GM21528 (cell line): Measurements from ENCODE around the gene DSG2.
A peak's percentile ranks its signal among the peaks of the same experiment; 100 is the strongest.

ENCODE experiments used
- ATAC-seq: cut with Tn5 transposase; IDR thresholded peaks from one replicate; pipeline ENCODE4 v1.9.1; 2021; ENCODE audit warnings: mild to moderate bottlenecking, moderate library complexity; ENCODE audit not compliant: unreplicated experiment, low FRiP score

The DSG2 gene

DNA sequence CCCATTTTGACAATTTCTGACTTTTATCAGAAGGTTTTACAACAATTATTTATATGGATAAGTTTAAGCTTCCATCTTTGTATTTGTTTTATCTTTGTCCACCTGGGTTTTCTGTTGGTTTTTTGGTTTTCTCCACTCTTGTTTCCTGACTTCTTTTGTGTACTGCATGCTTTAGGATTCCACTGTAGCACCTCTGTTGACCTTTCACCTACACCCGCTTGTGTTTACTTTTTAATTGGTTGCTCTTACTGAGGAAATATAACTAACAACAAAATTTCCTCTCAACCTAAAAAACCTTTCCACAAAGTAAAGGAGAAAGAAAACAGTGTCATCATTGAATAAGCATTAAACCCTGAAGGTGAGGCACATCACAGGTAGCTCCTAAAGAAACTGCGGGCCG is 53.9 kb downstream of the DSG2 start:
- ATAC-seq, result no peak

DNA sequence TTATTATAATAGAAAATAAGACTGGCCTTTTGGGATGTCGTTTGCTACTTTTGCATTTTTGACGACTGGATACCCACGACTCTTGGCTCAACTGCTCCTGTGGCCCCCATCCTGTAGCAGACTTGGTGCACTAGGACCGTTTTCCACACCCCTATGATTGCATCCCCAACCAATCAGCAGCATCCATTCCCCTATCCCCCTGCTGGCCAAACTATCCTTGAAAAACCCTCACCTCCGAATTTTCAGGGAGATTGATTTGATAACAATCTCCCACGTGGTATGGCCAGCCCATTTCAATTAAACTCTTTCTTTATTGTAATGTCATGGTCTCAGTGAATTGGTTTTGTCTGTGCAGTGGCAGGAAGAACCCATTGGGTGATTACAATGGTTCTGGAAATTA is 55.8 kb downstream of the DSG2 start:
- ATAC-seq, result no peak

GRCh38 chr18:31554776-31555175 is 56.8 kb downstream of the DSG2 start:
- ATAC-seq, result no peak

DNA sequence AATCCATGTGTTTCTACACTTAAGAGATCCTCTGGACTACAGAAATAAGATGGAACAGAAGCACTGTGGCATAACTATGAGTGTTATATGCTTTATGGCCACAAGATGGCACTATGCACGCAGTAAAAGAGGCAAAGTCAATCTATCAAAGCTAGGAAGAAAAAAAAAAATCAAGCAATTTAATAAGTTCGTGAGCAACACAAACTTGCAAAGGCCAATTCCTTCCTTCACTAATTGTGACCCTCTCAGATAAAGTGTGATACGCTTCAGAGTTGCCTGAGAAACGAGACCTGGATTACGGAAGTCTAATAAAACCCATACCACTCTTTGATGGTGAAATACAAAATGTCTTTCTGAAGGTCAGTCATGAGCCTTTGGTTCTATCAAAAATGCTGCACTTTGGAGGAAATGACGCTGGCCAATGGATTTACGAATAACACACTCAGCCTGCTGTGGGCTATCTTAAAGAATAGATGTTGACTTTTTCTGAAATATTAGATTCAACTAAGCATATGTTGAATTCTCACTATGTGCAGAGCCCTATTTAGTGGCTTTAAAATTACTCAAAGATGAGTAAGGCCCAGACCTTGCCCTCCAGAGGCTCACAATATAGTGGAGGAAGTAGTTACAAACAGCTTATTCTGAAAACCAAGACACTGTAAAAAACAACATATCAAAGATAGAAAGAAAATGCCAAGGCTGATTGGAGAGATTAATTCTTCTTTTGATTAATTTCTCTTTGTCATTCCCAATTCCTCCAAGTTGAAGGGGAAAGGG is 58.2 kb downstream of the DSG2 start:
- peak; percentile 61 for ATAC-seq

- no peak for ATAC-seq
Observed at GRCh38 chr18:31557446-31557845, 59.5 kb downstream of the DSG2 start.

DNA sequence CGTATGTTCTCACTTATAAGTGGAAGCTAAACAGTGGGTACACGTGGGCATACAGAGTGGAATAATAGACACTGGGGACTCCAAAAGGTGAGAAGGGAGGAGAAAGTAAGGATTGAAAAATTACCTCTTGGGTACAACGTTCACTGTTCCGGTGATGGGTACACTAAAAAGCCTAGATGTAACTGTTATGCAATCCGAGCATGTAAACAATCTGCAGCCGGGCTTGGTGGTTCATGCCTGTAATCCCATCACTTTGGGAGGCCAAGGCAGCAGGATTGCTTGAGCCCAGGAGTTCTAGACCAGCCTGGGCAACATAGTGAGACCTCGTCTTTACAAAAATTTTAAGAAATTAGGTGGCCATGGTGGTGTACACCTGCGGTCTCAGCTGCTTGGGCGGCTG is 60.6 kb downstream of the DSG2 start:
- ATAC-seq, result no peak

GRCh38 chr18:31562726-31563125 is 64.7 kb downstream of the DSG2 start:
- no peak for ATAC-seq

- no peak for ATAC-seq
Observed at GRCh38 chr18:31563778-31564177, 65.8 kb downstream of the DSG2 start.

DNA sequence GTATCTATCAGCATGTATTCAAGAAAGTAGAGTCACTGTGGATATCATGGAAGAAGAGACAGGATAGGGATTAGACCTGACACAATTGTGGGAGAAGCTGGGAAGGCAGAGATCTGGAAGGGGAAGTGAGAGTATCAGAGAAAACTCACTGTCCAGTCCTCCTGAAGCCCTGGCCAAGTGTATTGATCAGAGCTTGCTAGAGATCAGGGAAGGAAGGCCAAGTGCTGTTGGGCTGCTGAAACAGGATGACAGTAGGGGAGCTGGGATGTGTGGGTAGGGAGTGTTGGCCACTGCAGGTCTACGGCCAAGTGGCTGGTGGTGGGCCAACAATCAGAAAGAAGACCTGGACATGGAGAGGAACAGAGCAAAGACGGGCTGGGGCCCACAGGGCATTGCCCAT is 67.4 kb downstream of the DSG2 start:
- no peak for ATAC-seq

- ATAC-seq, result no peak
Observed at GRCh38 chr18:31565782-31566512, 68.0 kb downstream of the DSG2 start.

- ATAC-seq, result no peak
Observed at GRCh38 chr18:31566576-31567306, 68.8 kb downstream of the DSG2 start.

GRCh38 chr18:31572368-31572767 is 74.4 kb downstream of the DSG2 start:
- ATAC-seq, result no peak

DNA sequence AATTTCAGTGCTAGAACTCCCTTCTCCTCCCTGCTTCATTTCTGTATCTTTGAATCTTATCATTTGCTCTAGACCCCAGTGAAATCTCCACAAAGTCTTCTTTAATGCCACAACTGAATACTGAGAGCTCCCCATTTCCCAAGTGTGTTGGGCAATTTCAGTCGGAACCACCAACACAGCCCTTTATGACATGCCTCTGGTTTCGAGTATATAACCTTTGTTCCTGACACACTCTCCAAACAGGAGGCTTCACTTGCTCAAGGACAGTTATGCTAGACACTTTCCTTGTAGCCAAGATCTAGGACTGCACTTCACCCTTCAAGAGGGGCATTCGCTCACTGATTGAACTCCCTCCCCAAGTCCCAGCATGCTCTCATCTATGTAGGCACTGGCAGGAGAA is 75.1 kb downstream of the DSG2 start:
- no peak for ATAC-seq

- no peak for ATAC-seq
Observed at GRCh38 chr18:31574359-31574758, 76.4 kb downstream of the DSG2 start.

- no peak for ATAC-seq
Observed at GRCh38 chr18:31575515-31576257, 77.7 kb downstream of the DSG2 start.

DNA sequence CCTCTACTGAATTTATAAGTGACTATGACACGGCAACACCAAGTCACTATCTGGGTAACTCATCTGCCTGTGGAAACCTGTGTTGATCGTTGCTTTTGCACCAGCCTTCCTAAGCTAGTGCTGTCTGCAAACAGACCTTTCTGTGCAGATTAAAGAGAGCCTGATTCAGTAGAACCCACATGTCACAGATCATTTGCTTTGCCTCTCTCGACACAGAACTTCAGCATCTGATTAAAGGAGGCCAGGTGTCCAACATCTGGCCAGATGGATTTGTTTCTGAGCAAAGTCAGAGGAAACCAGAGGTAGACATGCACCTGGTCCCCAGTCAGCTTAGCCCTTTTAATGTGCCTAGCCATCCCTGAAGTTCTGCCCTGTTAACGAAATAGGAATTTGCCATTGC is 78.7 kb downstream of the DSG2 start:
- ATAC-seq, result peak; percentile 79

DNA sequence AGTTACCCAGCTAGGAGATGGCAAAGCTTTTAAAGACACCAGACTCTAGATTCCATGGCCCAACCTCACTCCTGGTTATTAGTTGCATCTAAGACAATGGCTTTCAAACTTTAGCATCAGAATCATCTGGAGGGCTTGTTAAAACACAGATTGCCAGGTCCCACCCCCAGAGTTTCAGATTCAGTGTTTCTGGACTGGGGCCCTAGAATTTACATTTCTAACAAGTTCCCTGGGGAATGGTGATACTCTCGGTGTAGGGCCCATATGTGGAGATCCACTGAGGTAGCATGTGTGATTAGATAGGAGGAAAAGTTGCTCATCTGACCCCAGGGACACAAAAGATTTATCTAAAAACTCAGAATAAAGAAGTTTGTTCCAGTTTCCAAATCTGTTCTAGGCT is 79.2 kb downstream of the DSG2 start:
- peak; percentile 69 for ATAC-seq

DNA sequence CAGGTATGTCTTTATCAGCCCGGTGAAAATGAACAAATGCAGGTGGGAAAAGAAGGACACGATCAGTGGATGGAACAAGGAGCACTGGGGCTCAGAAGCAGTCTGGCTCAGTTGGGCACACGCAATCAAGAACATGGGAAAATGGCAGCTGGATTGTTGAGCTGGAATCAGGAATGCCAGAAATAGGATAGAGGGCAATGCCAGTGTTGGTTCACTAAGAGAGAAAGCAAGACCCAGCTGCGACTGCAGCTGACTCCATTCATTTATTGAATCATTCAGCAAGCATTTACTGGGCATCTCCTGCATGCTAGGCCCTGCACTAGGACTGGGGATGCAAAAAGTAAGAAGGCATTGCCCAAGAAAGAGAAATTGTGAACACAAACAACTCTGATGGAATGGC is 80.1 kb downstream of the DSG2 start:
- ATAC-seq, result no peak

- ATAC-seq, result no peak
Observed at GRCh38 chr18:31579375-31579774, 81.4 kb downstream of the DSG2 start.

- no peak for ATAC-seq
Observed at GRCh38 chr18:31581498-31582197, 83.7 kb downstream of the DSG2 start.
